Stimulated activated CD4-positive, alpha-beta T cell treated with anti-CD3 and anti-CD28 coated beads, TNF-alpha, amount 100 ng/mL, for 48 hours (primary cell): ENCODE measurements around the gene CTTNBP2NL.
"Not testable (repeated sequence)": the region's sequence is repeated elsewhere in the genome, so short reads cannot be mapped to it uniquely, and the experiment has no call there.

Experiments used
- DNase-seq, 3 donors: peaks; one replicate each; pipeline ENCODE4 v3.0.0-alpha.2; 2020; ENCODE audit warnings: low read depth in 3 of 3

CTTNBP2NL gene

GRCh38 chr1:112464501-112464900 is 68.5 kb downstream of the CTTNBP2NL start:
- DNase-seq, result no peak

GRCh38 chr1:112465122-112465521 is 69.1 kb downstream of the CTTNBP2NL start:
- no peak for DNase-seq

- peak; percentile 78 to 86 (median 85) for DNase-seq
Measured at GRCh38 chr1:112466078-112466660, 70.2 kb downstream of the CTTNBP2NL start.

- DNase-seq, result not testable (repeated sequence)
Measured at GRCh38 chr1:112470324-112470723, 74.3 kb downstream of the CTTNBP2NL start.

GRCh38 chr1:112470966-112471365 is 75.0 kb downstream of the CTTNBP2NL start:
- no peak for DNase-seq

GRCh38 chr1:112472142-112472541 is 76.1 kb downstream of the CTTNBP2NL start:
- DNase-seq, result no peak

GRCh38 chr1:112477550-112477949 is 81.5 kb downstream of the CTTNBP2NL start:
- no peak for DNase-seq

- DNase-seq, result no peak
Measured at GRCh38 chr1:112478314-112478713, 82.3 kb downstream of the CTTNBP2NL start.

GRCh38 chr1:112486063-112486462 is 90.0 kb downstream of the CTTNBP2NL start:
- DNase-seq, result not testable (repeated sequence)

GRCh38 chr1:112487686-112488085 is 91.7 kb downstream of the CTTNBP2NL start:
- not testable (repeated sequence) for DNase-seq

GRCh38 chr1:112488141-112488540 is 92.1 kb downstream of the CTTNBP2NL start:
- no peak for DNase-seq

- no peak for DNase-seq
Measured at GRCh38 chr1:112492076-112492475, 96.1 kb downstream of the CTTNBP2NL start.

- no peak for DNase-seq
Measured at GRCh38 chr1:112493351-112493750, 97.3 kb downstream of the CTTNBP2NL start.

- DNase-seq, result no peak
Measured at GRCh38 chr1:112496290-112496689, 100.3 kb downstream of the CTTNBP2NL start.

GRCh38 chr1:112501810-112502641 is 106.0 kb downstream of the CTTNBP2NL start:
- DNase-seq, result peak in 1 of 3 donors; percentile 47

- no peak for DNase-seq
Measured at GRCh38 chr1:112502826-112503225, 106.8 kb downstream of the CTTNBP2NL start.

- DNase-seq, result no peak
Measured at GRCh38 chr1:112504001-112504660, 108.1 kb downstream of the CTTNBP2NL start.

- no peak for DNase-seq
Measured at GRCh38 chr1:112504661-112505399, 108.8 kb downstream of the CTTNBP2NL start.

- no peak for DNase-seq
Measured at GRCh38 chr1:112505400-112505785, 109.4 kb downstream of the CTTNBP2NL start.

GRCh38 chr1:112505878-112506277 is 109.9 kb downstream of the CTTNBP2NL start:
- DNase-seq, result no peak

GRCh38 chr1:112506306-112506705 is 110.3 kb downstream of the CTTNBP2NL start:
- no peak for DNase-seq

- no peak for DNase-seq
Measured at GRCh38 chr1:112506731-112507130, 110.7 kb downstream of the CTTNBP2NL start.
